Upper lobe of right lung (tissue), 1 donor: ENCODE results near the gene MAP3K20. TPM values are rescaled to one million over a fixed set of nuclear protein-coding genes. Genes with fewer than 3 reads are reported as not detected.
"Not testable (repeated sequence)": the region's sequence is repeated elsewhere in the genome, so short reads cannot be mapped to it uniquely, and the experiment has no call there.

Source experiments
- ATAC-seq: fragments of 200-7000 bp; cut with Tn5 transposase; one replicate; pipeline ENCODE4 v1.9.1; 2020; ENCODE audit warnings: mild to moderate bottlenecking, moderate library complexity
- DNase-seq: peaks from one replicate; pipeline ENCODE4 v3.0.0-alpha.2; 2020
- H3K27ac ChIP-seq: fragments of 200-600 bp; one replicate; pipeline ENCODE4 v1.8.0; 2022
- H3K27me3 ChIP-seq: fragments of 200-600 bp; one replicate; pipeline ENCODE4 v1.8.0; 2022; ENCODE audit warnings: mild to moderate bottlenecking
- H3K36me3 ChIP-seq: fragments of 200-600 bp; one replicate; pipeline ENCODE4 v1.8.0; 2022
- H3K4me1 ChIP-seq: fragments of 200-600 bp; one replicate; pipeline ENCODE4 v1.8.0; 2022
- H3K4me3 ChIP-seq: fragments of 200-600 bp; one replicate; pipeline ENCODE4 v1.8.0; 2022; ENCODE audit warnings: mild to moderate bottlenecking
- H3K9me3 ChIP-seq: fragments of 200-600 bp; one replicate; pipeline ENCODE4 v1.8.0; 2022
- intact Hi-C: fragments of 100-400 bp; cut with DNase I; formaldehyde crosslinking; loops from one replicate; pipeline ENCODE4 v1.11.0; 2022
- total RNA-seq: library from RNA; stranded (reverse); fragmentation: NEBNext Ultra II Directional; extraction: Animal tissue kit (Norgen Biotek cat#: 25700); gene quantifications from one replicate; pipeline ENCODE4 v1.2.1, GENCODE V29; 2021
- TF ChIP-seq, protein P1 (sequence below): fragments of 200-600 bp; IDR thresholded peaks from one replicate; pipeline ENCODE4 v1.8.0; 2022; ENCODE audit warnings: antibody characterized with exemption
- donor health status: DM: no; HTN: yes; CAD: no; lungs with severe emphysema.

MAP3K20 gene
- total RNA-seq, 1 donor from 2014 or later, result 52.0 TPM

DNA sequence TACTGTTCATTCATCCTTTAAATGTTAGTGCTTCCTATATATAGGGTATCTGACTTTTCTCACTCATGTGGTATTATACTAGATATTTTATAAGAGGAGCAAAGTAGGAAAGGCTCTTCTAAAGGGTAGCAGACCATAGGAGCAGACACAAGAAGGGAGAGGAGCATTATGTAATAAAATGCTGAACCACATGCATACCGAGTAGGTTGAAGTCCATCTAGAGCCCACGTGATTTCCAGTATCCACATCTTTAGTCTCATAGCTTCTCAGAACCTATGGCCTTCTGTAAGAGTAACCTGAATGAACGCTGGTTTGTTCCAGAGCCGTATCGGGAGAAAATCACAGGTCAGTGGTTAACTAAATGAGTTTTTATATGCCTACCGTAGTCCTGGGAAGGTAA, 85.9 kb downstream of the MAP3K20 start:
- Histone ChIP-seq H3K4me1 (peaks cover 17% of the 10 kb centered on the region), H3K4me3 (no peak overlapping the region), H3K27ac (no peak overlapping the region), H3K9me3 (no peaks in the 10 kb centered on the region), H3K36me3 (no peaks in the 10 kb centered on the region), H3K27me3 (no peaks in the 10 kb centered on the region)
- DNase-seq (no peak), ATAC-seq (no peak)
- TF ChIP-seq, protein P1, sequence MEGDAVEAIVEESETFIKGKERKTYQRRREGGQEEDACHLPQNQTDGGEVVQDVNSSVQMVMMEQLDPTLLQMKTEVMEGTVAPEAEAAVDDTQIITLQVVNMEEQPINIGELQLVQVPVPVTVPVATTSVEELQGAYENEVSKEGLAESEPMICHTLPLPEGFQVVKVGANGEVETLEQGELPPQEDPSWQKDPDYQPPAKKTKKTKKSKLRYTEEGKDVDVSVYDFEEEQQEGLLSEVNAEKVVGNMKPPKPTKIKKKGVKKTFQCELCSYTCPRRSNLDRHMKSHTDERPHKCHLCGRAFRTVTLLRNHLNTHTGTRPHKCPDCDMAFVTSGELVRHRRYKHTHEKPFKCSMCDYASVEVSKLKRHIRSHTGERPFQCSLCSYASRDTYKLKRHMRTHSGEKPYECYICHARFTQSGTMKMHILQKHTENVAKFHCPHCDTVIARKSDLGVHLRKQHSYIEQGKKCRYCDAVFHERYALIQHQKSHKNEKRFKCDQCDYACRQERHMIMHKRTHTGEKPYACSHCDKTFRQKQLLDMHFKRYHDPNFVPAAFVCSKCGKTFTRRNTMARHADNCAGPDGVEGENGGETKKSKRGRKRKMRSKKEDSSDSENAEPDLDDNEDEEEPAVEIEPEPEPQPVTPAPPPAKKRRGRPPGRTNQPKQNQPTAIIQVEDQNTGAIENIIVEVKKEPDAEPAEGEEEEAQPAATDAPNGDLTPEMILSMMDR, result no peak
- intact Hi-C loops, result no loop called here

DNA sequence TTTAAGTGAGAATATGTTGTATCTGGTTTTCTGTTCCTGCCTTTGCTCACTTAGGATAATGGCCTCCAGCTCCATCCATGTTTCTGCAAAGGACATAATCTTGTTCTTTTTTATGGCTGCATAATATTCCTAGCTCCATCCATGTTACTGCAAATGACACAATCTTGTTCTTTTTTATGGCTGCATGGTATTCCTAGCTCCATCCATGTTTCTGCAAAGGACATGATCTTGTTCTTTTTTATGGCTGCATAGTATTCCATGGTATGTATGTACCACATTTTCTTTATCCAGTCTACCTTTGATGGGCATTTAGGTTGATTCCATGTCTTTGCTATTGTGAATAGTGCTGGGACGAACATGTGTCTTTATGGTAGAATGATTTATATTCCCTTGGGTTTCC, 87.7 kb downstream of the MAP3K20 start:
- H3K36me3 ChIP-seq, H3K4me3 ChIP-seq, ATAC-seq, H3K27me3 ChIP-seq, DNase-seq, H3K9me3 ChIP-seq, H3K27ac ChIP-seq, intact Hi-C loops: not testable (repeated sequence)
- H3K4me1 ChIP-seq, result peaks cover 17% of the 10 kb centered on the region

DNA sequence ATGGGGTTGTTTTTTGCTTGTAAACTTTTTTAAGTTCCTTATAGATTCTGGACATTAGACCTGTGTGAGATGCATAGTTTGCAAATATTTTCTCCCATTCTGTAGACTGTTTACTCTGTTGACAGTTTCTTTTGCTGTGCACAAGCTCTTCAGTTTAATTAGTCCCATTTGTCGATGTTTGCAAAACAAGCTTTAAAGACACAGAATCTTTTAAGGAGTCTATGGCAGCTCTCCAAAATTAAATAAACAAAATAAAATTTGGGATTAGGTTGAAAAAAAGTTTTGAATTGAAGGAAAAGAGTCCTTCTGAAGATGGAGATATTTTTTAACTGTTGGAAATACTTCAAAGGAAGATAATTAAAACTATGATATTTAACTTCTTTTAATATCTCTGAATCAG, 88.8 kb downstream of the MAP3K20 start:
- no peaks in the 10 kb centered on the region for H3K36me3 ChIP-seq
- no peak for ATAC-seq
- no peak for DNase-seq
- H3K9me3 ChIP-seq, result no peaks in the 10 kb centered on the region
- H3K27ac ChIP-seq, result no peak overlapping the region
- intact Hi-C loops, result no loop called here
- H3K4me1 ChIP-seq, result peaks cover 16% of the 10 kb centered on the region
- no peaks in the 10 kb centered on the region for H3K27me3 ChIP-seq
- H3K4me3 ChIP-seq, result no peak overlapping the region
- TF ChIP-seq, protein P1, result no peak

DNA sequence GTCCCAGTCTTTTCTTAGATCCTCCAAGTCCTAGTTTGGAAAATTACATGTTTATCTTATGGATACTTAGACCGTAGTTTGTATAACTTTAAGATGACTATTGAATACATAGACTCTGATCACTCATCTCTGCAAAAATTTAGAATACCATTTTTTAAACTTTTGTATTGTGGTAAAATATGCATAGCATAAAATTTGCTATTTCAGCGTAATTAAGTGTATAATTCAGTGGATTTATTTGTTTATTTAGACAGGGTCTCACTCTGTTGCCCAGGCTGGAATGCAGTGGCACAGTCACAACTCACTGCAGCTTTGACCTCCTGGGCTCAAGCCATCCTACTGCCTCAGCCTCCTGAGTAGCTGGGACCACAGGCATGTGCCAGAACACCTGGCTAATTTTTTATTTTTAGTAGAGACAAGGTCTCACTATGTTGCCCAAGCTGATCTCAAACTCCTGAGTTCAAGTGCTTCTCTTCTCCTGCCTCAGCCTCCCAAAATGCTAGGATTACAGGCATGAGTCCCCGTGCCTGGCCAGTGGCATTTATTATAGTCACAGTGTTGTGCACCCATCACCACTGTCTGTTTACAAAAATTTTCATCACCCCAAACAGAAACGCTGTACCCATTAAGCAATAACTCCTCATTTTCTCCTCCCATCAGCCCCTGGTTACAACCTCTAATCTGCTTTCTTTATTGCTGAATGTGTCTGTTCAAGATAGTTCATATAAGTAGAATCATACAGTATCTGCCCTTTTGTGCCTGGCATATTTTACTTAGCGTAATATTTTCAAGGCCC, 90.0 kb downstream of the MAP3K20 start:
- H3K4me1 ChIP-seq, result peaks cover 3% of the 10 kb centered on the region
- H3K36me3 ChIP-seq, result no peaks in the 10 kb centered on the region
- H3K9me3 ChIP-seq, result no peaks in the 10 kb centered on the region
- H3K27me3 ChIP-seq, result no peaks in the 10 kb centered on the region
- H3K27ac ChIP-seq, result no peak overlapping the region
- TF ChIP-seq, protein P1, result no peak
- H3K4me3 ChIP-seq, result no peak overlapping the region
- intact Hi-C loops, result no loop called here
- ATAC-seq, result no peak
- DNase-seq, result no peak

DNA sequence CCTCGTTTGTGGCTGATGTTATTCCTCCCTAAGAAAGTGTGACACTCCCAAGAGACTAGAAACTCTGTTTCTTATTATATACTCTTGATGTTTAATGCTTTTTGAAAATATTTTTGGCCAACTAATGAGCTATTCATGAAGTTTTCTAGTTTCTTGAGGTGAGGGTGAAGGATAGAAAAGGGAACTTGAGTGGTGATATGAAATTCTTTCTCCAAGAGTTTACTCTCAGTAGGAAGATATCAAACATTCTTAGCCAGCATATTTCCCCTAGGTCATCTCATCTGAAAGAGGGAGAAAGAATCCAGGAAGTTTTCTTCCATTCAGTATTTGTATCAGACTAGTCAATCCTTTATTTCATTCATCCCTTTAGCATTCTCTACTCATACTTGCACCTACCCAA, 95.7 kb downstream of the MAP3K20 start:
- Histone ChIP-seq H3K36me3 (no peaks in the 10 kb centered on the region), H3K9me3 (no peaks in the 10 kb centered on the region), H3K27ac (no peak overlapping the region), H3K4me3 (no peak overlapping the region), H3K4me1 (peaks cover 3% of the 10 kb centered on the region), H3K27me3 (no peaks in the 10 kb centered on the region)
- TF ChIP-seq, protein P1, result no peak
- intact Hi-C loops, result no loop called here
- ATAC-seq (no peak), DNase-seq (no peak)

DNA sequence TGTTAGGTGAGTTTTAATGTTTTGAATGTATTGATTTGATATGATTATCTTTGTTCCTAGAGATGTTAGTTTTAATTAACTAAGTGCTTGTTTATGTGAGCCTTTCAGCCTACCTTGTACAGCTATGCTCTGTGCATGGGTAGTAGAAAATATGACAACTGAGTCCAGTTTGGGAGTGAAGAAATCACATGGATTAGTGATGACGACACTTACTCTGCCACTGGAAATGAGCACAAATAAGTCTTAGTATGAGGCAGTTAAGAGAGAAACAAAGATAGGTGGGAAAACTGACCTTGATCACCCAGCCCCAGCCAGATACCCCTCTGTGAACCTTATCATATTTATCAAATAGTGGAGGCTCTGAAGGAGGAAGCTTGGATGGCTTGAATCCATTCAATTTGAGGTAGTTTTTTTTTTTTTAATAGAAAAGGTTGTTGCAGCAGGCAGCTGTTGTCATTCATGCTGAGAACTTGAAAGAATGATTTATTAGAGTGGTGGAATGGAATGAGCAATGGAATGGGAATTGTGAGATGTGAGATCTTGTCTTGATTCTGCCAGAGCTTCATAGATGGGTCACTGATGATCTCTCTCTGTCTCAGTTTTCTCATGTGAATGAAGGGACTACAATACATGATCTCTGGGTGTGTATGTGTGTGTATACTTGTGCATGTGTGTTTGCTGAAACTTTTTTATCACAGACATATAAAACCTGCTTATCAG, 96.4 kb downstream of the MAP3K20 start:
- TF ChIP-seq, protein P1, result no peak
- ATAC-seq, result no peak
- DNase-seq, result no peak
- intact Hi-C loops, result no loop called here
- H3K4me1 ChIP-seq, result peaks cover 3% of the 10 kb centered on the region
- H3K36me3 ChIP-seq, result no peaks in the 10 kb centered on the region
- H3K9me3 ChIP-seq, result no peaks in the 10 kb centered on the region
- H3K27ac ChIP-seq, result no peak overlapping the region
- H3K27me3 ChIP-seq, result no peaks in the 10 kb centered on the region
- no peak overlapping the region for H3K4me3 ChIP-seq

DNA sequence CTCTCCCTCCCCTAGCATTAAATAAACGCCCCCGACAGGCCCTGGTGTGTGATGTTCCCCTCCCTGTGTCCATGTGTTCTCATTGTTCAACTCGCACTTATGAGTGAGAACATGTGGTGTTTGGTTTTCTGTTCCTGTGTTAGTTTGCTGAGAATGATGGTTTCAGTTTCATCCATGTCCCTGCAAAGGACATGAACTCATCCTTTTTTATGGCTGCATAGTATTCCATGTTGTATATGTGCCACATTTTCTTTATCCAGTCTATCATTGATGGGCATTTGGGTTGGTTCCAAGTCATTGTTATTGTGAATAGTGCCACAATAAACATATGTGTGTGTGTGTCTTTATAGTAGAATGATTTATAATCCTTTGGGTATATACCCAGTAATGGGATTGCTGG, 98.7 kb downstream of the MAP3K20 start:
- H3K9me3 ChIP-seq, ATAC-seq, DNase-seq, H3K27ac ChIP-seq, intact Hi-C loops, H3K27me3 ChIP-seq, H3K4me3 ChIP-seq, H3K4me1 ChIP-seq, H3K36me3 ChIP-seq: not testable (repeated sequence)
